Transverse colon (tissue), 4 donors: ENCODE results near the gene IGFBP6. TPM values are rescaled to one million over a fixed set of nuclear protein-coding genes. Genes with fewer than 3 reads are reported as not detected.
A peak's percentile ranks its signal among the peaks of the same experiment; 100 is the strongest.

ENCODE experiments used
- DNase-seq: peaks from one replicate; pipeline ENCODE4 v3.0.0-alpha.2; 2019
- H3K27ac ChIP-seq, 4 donors: fragments of 200-600 bp; sonication (generic); 2 replicates each; pipeline ENCODE4 v1.5.1; 2016 to 2018; ENCODE audit warnings: inconsistent platforms in 4 of 4
- H3K27me3 ChIP-seq: fragments of 200-600 bp; sonication (generic); 2 replicates; pipeline ENCODE4 v1.5.1; 2017; ENCODE audit warnings: inconsistent platforms
- H3K36me3 ChIP-seq, 4 donors: fragments of 200-600 bp; sonication (generic); 2 replicates each; pipeline ENCODE4 v1.5.1; 2017 to 2019; ENCODE audit warnings: inconsistent platforms in 4 of 4
- H3K4me1 ChIP-seq, 4 donors: fragments of 200-600 bp; sonication (generic); 2 replicates each; pipeline ENCODE4 v1.5.1; 2017 to 2020; ENCODE audit warnings: inconsistent platforms in 4 of 4
- H3K4me3 ChIP-seq, 4 donors: fragments of 200-600 bp; sonication (generic); 1 replicate in 1 of 4; 2 replicates in 3 of 4; pipeline versions ENCODE4 v1.5.1 to v1.6.1; 2017 to 2019; ENCODE audit warnings: inconsistent platforms in 4 of 4
- H3K9me3 ChIP-seq, 2 donors: fragments of 200-600 bp; sonication (generic); 2 replicates each; pipeline ENCODE4 v1.5.1; 2017 to 2019; ENCODE audit warnings: inconsistent platforms in 2 of 2
- EP300 ChIP-seq: sonication (generic); formaldehyde crosslinking; IDR thresholded peaks from one replicate; pipeline ENCODE4 v1.6.1; 2017; ENCODE audit warnings: antibody characterized with exemption, low read depth
- POLR2A ChIP-seq: fragments of 450-650 bp; IDR thresholded peaks from one replicate; pipeline ENCODE4 v1.6.1; 2016; ENCODE audit warnings: antibody characterized with exemption, mild to moderate bottlenecking, moderate library complexity
- POLR2AphosphoS5 ChIP-seq, 3 donors: sonication (generic); formaldehyde crosslinking; IDR thresholded peaks; one replicate each; pipeline ENCODE4 v1.6.1; 2016; ENCODE audit warnings: antibody characterized with exemption in 3 of 3
- WGBS, 2 donors: methylation state at CpG; one replicate each; pipeline ENCODE4 v1.1.5; 2018; ENCODE audit warnings: low coverage in 1 of 2; 5-methylcytosine and 5-hydroxymethylcytosine counted together
- in situ Hi-C, 4 donors: fragments of 200-750 bp; cut with MboI; loops; one replicate each; pipeline versions ENCODE4 v1.15.0 to v1.15.1; 2017; ENCODE audit warnings: low sequenced_read_pairs in 3 of 4, low pct_ligation_motif_present in 1 of 4, low pct_unique_long_range_greater_than_20kb in 1 of 4
- intact Hi-C: fragments of 100-400 bp; cut with DNase I; formaldehyde crosslinking; loops from one replicate; pipeline ENCODE4 v1.15.1; 2023; ENCODE audit warnings: low total_unique reads
- total RNA-seq, 4 donors: library from RNA; depleted of rRNA; stranded (reverse); fragments of >200 nt; gene quantifications; one replicate each; pipeline ENCODE4 v1.1.0, GENCODE V29; 2016
- TF ChIP-seq, protein P1 (sequence below), 5 experiments: fragments of 200-600 bp in 3 of 5; fragments of 450-650 bp in 2 of 5; sonication (generic) in 3 of 5; IDR thresholded peaks; 1 replicate in 2 of 5; 2 replicates in 3 of 5; pipeline ENCODE4 v1.5.1; 2016 to 2017; ENCODE audit warnings: antibody characterized with exemption in 5 of 5, inconsistent platforms in 3 of 5, mild to moderate bottlenecking in 2 of 5, moderate library complexity in 1 of 5

The IGFBP6 gene
- total RNA-seq, 4 donors from 2014 or later: 38.5 to 106 (median 94.5) TPM

DNA sequence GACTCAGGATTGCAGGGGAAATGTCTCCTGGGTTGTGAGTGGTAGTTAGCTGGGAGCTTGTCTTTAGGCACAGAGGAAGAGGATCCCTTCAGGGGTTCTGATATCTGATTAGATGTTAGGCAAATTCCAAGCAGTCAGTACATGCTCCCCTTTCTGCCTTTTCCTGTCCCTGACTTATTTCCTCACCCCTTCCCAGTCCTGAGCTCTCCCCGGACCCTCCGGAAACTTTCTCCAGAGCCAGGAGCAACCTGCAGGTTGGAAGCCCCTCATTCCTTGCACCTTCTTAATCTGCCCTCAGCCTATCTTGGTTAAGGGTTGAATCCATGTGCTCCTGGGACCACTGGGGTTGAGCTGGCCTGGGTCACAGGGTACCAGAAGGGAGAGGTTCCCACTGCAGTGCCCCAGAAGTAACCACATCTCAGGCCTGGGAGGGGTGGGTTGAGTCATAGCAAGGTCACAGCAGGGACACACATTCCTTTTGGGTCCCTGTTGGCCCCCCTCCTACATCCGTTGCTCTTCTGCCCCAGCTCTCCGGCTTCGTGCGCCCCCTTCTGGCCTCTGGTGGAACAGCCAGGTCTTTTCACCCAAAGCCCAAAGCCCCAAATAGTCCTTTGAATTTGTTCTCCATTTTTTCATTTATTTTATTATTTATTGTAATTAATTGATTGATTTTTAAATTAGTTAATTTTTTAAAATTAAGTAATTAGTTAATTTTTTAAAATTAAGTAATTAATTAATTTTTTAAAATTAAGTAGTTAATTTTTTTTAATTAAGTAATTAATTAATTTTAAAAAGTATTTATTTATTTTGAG, 1.8 kb downstream of the IGFBP6 start:
- in situ Hi-C loops: no loop called here
- H3K4me1 ChIP-seq: peaks cover 18 to 34% (median 23%) of the 10 kb centered on the region in 4 donors

DNA sequence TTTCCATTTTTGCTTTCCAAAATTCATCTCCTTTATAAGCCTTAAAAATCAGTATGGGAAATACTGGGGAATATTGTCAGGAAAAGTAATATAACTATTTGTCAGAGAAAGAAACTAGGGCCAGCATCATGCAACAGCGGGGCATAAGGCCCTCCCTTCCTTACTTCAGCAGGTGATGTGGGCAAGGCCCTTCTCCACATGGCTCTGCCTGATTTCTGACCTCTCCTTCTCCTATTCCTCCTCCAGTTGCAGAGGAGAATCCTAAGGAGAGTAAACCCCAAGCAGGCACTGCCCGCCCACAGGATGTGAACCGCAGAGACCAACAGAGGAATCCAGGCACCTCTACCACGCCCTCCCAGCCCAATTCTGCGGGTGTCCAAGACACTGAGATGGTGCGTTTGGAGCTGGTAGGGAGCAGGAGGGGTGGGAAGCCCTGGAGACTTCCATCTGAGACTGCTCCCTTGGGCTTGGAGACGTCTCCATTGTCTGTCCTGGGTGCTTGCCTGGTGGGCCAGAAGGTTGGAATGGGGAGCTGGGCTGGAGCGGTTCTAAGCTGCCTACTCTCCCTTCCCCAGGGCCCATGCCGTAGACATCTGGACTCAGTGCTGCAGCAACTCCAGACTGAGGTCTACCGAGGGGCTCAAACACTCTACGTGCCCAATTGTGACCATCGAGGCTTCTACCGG, 3.1 kb downstream of the IGFBP6 start:
- no peaks in the 10 kb centered on the region for H3K9me3 ChIP-seq
- peaks cover 18 to 34% (median 23%) of the 10 kb centered on the region in 4 donors for H3K4me1 ChIP-seq
- H3K27ac ChIP-seq: no peak overlapping the region
- WGBS, 2 donors: 77 to 87% methylated on average over 3 to 13 of the region's 13 CpGs
- TF ChIP-seq POLR2AphosphoS5 (IDR thresholded peaks at IDR 0.05) (no peak), EP300 (no peak), POLR2A (no peak)
- TF ChIP-seq, protein P1, sequence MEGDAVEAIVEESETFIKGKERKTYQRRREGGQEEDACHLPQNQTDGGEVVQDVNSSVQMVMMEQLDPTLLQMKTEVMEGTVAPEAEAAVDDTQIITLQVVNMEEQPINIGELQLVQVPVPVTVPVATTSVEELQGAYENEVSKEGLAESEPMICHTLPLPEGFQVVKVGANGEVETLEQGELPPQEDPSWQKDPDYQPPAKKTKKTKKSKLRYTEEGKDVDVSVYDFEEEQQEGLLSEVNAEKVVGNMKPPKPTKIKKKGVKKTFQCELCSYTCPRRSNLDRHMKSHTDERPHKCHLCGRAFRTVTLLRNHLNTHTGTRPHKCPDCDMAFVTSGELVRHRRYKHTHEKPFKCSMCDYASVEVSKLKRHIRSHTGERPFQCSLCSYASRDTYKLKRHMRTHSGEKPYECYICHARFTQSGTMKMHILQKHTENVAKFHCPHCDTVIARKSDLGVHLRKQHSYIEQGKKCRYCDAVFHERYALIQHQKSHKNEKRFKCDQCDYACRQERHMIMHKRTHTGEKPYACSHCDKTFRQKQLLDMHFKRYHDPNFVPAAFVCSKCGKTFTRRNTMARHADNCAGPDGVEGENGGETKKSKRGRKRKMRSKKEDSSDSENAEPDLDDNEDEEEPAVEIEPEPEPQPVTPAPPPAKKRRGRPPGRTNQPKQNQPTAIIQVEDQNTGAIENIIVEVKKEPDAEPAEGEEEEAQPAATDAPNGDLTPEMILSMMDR (IDR thresholded peaks at IDR 0.05): no peak
- intact Hi-C loops: loop anchor here (1.0 kb wide), 1 partner anchor 36 kb away; no protein-coding TSS in a partner anchor
- no peaks in the 10 kb centered on the region for H3K36me3 ChIP-seq
- in situ Hi-C loops: no loop called here
- DNase-seq: no peak
- H3K4me3 ChIP-seq: no peak overlapping the region
- H3K27me3 ChIP-seq: peaks cover 26% of the 10 kb centered on the region

More for the DNA sequence above, 1.8 kb downstream of the IGFBP6 start:
- no peaks in the 10 kb centered on the region for H3K36me3 ChIP-seq
- H3K4me3 ChIP-seq: peak overlapping the region in 1 of 4 donors; percentile 19
- WGBS, 2 donors: 18% methylated on average over 6 of the region's 6 CpGs; no CpG with 5 or more reads in 1 of the 2 donors
- H3K27me3 ChIP-seq: peaks cover 28% of the 10 kb centered on the region
- intact Hi-C loops: loop anchor here (2.0 kb wide), 1 partner anchor 26 kb away; no protein-coding TSS in a partner anchor
- peak overlapping the region; percentile 77 to 88 (median 84) for H3K27ac ChIP-seq
- H3K9me3 ChIP-seq: no peaks in the 10 kb centered on the region
- TF ChIP-seq POLR2AphosphoS5 (IDR thresholded peaks at IDR 0.05): peak; percentile 63 to 78 (median 65)
- TF ChIP-seq EP300: no peak
- TF ChIP-seq, protein P1 (IDR thresholded peaks at IDR 0.05): peak; percentile 95 to 98 (median 97)
- peak; percentile 89 for DNase-seq

DNA sequence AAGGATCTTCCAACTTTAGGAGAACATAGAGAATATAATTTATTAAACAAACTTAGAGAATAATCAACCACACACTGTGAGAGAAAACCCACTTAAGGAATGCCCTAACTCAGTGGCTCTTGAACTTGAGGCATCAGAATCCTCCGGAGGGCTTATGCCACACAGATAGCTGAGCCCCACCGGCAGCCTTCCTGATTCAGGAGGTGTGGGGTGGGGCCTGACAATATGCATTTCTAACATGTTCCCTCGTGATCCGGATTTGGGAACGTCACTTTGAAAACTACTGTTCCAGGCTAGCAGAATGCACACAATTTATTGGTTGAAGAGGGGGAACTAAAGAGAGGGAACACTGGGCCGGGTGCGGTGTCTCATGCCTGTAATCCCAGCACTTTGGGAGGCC, 3.8 kb downstream of the IGFBP6 start:
- 82% methylated on average over 7 of the region's 7 CpGs; no CpG with 5 or more reads in 1 of the 2 donors for WGBS, 2 donors
- intact Hi-C loops: loop anchor here (1.0 kb wide), 1 partner anchor 37 kb away; no protein-coding TSS in a partner anchor
- H3K36me3 ChIP-seq: no peaks in the 10 kb centered on the region
- H3K9me3 ChIP-seq: no peaks in the 10 kb centered on the region
- H3K4me3 ChIP-seq: no peak overlapping the region
- DNase-seq: no peak
- peaks cover 20% of the 10 kb centered on the region for H3K27me3 ChIP-seq
- no peak for TF ChIP-seq EP300
- TF ChIP-seq, protein P1 (IDR thresholded peaks at IDR 0.05): no peak
- TF ChIP-seq POLR2AphosphoS5 (IDR thresholded peaks at IDR 0.05): no peak
- no peak for TF ChIP-seq POLR2A
- H3K4me1 ChIP-seq: peaks cover 18 to 34% (median 23%) of the 10 kb centered on the region in 4 donors
- H3K27ac ChIP-seq: no peak overlapping the region
- in situ Hi-C loops: no loop called here
